GM13976 (cell line): ENCODE measurements around the gene NFKBIA.

Experiments used
- DNase-seq: peaks from one replicate; pipeline ENCODE4 v3.0.0; 2012; ENCODE audit warnings: low spot score
- CTCF ChIP-seq: IDR thresholded peaks from 2 replicates; pipeline ENCODE4 v1.5.1; 2012; ENCODE audit warnings: borderline replicate concordance, mild to moderate bottlenecking; ENCODE audit not compliant: insufficient read depth; ENCODE audit errors: extremely low read depth, missing control alignments, control extremely low read depth
- in situ Hi-C: fragments of 300-500 bp; cut with MboI; formaldehyde crosslinking; loops from one replicate; pipeline ENCODE4 v1.12.0; 2022; ENCODE audit warnings: low sequenced_read_pairs, mixed read lengths, inconsistent platforms; ENCODE audit not compliant: unreplicated experiment

The NFKBIA gene

GRCh38 chr14:35351897-35352273 lies 52.7 kb downstream of the NFKBIA start:
- in situ Hi-C loops = no loop called here
- DNase-seq = no peak
- no peak for TF ChIP-seq CTCF
